WERI-Rb-1 (cell line): Measurements from ENCODE around the gene DMRT2.

Source experiments
- DNase-seq: peaks from one replicate; pipeline ENCODE4 v3.0.0-alpha.2; 2020
- H3K27ac ChIP-seq: fragments of 250-450 bp; sonication (Bioruptor Pico); 2 replicates; pipeline ENCODE4 v1.5.1; 2020; ENCODE audit warnings: mild to moderate bottlenecking, moderate library complexity
- H3K27me3 ChIP-seq: fragments of 250-450 bp; sonication (Bioruptor Pico); 2 replicates; pipeline ENCODE4 v1.5.1; 2021; ENCODE audit warnings: mild to moderate bottlenecking, low read depth, moderate library complexity; ENCODE audit not compliant: insufficient read depth, severe bottlenecking
- H3K36me3 ChIP-seq: fragments of 250-450 bp; sonication (Bioruptor Pico); 2 replicates; pipeline ENCODE4 v1.5.1; 2020; ENCODE audit warnings: mild to moderate bottlenecking, moderate library complexity
- H3K4me3 ChIP-seq: 2 replicates; pipeline ENCODE4 v1.5.1; 2011; ENCODE audit warnings: low read depth, mild to moderate bottlenecking, control low read depth, low read length
- H3K9me3 ChIP-seq: fragments of 250-450 bp; sonication (Bioruptor Pico); 2 replicates; pipeline ENCODE4 v1.5.1; 2021; ENCODE audit warnings: mild to moderate bottlenecking, moderate library complexity; ENCODE audit not compliant: severe bottlenecking
- CTCF ChIP-seq: IDR thresholded peaks from 2 replicates; pipeline ENCODE4 v1.5.1; 2011; ENCODE audit warnings: low read depth, mild to moderate bottlenecking, control low read depth, inconsistent platforms, low read length

DMRT2 gene

DNA sequence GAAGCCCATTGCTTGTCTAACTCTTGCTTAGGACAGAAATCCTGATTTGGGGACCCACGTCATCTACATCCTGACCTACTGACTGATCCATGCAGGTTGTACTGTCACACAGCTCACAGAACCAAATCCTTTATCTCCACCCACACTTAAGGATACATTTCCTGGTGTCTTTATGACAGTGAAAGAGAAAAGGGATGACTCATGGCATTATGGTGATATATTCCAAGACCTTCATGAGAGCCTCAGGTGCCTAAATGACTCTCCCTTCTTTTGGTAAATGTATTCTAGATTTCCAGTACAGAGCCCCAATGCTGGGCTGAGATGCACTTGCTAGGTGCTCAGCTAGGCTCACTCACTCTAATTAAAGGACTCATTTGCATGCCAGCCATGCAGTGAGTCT lies 26.0 kb upstream of the DMRT2 start:
- Histone ChIP-seq H3K36me3 (no peaks in the 10 kb centered on the region), H3K4me3 (no peak overlapping the region), H3K9me3 (peaks cover 3% of the 10 kb centered on the region), H3K27me3 (no peaks in the 10 kb centered on the region), H3K27ac (no peak overlapping the region; the same call in 1 of the 2 replicates)
- no peak for DNase-seq
- no peak for TF ChIP-seq CTCF

DNA sequence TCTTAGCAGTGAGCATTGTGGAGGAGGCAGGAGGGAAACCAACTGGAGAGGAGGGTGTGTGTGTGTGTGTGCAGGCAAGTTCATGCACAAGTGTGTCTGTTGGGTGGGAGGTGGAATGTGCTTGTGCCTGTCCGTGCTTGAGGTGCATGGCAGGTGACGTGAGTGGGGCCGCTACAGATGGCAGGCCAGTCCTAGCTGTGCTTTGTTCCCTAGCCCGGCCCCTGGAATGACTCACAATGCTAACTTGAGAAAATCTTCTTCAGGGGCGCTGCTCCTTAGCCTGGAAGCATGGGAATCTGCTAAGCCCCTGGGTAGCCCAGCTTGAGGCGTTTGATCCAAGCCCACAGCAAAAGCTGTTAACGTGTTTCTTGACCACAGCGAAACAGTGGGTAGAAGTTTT lies 25.0 kb upstream of the DMRT2 start:
- TF ChIP-seq CTCF, result no peak
- Histone ChIP-seq H3K27me3 (no peaks in the 10 kb centered on the region), H3K9me3 (peaks cover 3% of the 10 kb centered on the region), H3K27ac (peak overlapping the region; percentile 73), H3K4me3 (no peak overlapping the region), H3K36me3 (no peaks in the 10 kb centered on the region)
- DNase-seq, result peak; percentile 82

DNA sequence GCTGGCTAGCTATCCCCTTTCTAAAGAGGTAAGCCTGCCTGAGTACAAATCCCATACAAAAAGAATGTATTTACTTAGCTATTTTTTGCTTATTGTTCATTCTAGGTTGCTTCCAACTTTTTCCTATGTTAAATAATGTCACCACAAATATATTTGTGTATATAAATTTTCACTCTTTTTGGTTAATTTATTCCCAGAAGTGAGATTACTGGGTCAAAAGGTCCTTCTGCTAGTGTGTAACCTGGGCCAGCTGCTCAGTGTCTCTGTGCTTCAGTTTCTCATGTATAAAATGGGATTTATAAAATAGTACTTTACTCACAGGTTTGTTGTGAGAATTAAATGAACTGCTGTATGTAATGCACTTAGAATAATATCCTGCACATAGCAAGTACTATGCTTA lies 23.9 kb upstream of the DMRT2 start:
- Histone ChIP-seq H3K27me3 (no peaks in the 10 kb centered on the region), H3K27ac (no peak overlapping the region), H3K9me3 (peaks cover 3% of the 10 kb centered on the region), H3K4me3 (no peak overlapping the region), H3K36me3 (no peaks in the 10 kb centered on the region)
- DNase-seq, result no peak
- no peak for TF ChIP-seq CTCF

DNA sequence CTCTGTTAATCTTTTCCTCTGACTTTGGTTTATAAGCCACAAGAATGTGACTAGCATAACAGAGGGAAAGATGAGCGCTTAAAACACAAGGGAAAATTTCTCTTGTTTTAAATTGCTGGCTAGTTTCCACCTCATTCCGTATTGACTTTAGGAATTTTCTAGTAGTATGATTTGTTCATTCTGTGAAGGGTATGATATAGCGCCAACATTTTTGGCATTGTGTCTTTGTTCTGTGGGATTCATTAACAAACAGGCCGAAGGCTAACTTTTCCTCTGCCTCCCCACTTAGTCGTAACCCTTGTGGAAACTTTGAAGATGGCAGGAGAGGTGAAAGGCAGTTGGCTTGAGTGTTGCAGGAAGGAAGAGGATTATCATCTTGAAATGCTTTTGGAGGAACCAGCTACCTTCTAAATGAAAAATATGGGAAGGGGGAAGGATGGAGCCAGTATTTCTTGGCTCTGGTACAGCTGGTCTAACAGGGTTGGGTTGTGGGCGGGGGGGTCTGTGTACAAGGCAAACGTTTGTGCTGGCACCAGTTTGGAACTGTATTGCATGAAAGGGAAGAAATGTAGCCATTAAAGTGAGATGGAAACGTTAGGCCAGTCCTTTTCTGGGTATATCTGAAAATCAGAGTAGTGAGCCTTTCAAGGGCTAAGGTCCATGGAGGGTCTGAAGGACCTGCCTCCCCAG lies 21.5 kb upstream of the DMRT2 start:
- Histone ChIP-seq H3K9me3 (no peaks in the 10 kb centered on the region), H3K36me3 (no peaks in the 10 kb centered on the region), H3K27ac (no peak overlapping the region), H3K4me3 (no peak overlapping the region), H3K27me3 (no peaks in the 10 kb centered on the region)
- TF ChIP-seq CTCF, result no peak
- no peak for DNase-seq

DNA sequence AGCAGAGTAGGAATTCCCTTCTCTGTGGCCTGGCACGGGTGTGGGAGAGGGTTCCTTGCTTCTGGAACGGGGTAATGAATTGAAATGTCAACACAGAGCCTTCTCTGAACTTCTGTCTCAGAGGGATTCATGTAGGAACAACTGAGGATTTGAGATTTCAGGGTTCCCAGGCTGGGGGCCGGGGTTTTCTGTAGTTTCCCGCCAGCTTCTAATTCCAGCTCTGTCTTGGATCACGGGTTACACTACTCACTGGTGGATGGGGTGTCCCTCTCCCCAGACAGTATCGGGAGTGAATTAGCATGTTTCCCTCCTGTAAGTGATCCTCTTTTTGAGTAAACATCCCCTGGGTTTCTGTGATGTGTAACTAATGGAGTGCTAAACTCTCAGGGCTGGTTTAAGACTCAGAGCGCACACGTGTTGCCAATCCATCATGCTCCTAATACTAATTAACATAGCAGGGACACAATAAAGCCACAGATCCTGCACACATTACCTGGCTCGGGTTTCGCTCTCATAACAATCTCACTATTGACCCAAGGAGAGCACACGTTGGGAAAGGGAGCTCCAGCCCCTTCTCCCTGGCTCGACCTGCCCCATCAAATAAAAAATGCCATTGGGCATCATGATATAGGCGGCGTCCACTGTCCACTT lies 18.1 kb upstream of the DMRT2 start:
- Histone ChIP-seq H3K27ac (no peak overlapping the region), H3K9me3 (no peaks in the 10 kb centered on the region), H3K36me3 (no peaks in the 10 kb centered on the region), H3K27me3 (no peaks in the 10 kb centered on the region), H3K4me3 (no peak overlapping the region)
- no peak for TF ChIP-seq CTCF
- no peak for DNase-seq
